HG02970 (cell line): ENCODE data around the gene USP33.
"Not testable (repeated sequence)": the region's sequence is repeated elsewhere in the genome, so short reads cannot be mapped to it uniquely, and the experiment has no call there.

Experiments
- ATAC-seq: cut with Tn5 transposase; IDR thresholded peaks from one replicate; pipeline ENCODE4 v1.9.1; 2021; ENCODE audit warnings: mild to moderate bottlenecking, moderate library complexity, moderate number of reproducible peaks; ENCODE audit not compliant: unreplicated experiment, low FRiP score

USP33 gene

DNA sequence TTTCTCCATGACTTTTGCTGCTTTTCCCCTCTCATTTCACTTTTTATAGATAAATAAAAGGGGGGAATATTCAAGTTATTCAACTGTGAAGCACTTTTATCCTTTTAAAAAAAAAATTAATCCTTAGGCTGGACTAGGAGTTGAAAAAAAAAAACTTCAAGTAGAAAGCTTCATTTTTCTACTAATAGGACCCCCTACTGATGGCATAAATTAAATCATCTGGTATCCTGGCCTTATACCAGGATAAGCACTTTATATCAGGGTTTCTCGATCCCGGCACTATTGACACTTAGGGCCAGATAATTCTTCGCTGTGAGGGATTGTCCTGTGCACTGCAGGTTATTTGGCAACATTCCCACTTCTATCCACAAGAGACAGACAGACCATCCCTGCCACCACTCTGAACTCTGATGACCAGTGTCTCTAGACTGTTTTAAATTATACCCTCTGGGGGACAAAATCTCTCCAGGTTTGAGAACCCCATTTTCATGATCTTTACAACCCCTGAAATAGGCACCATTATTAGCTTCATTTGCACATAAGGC is 17.6 kb downstream of the USP33 start:
- no peak for ATAC-seq

DNA sequence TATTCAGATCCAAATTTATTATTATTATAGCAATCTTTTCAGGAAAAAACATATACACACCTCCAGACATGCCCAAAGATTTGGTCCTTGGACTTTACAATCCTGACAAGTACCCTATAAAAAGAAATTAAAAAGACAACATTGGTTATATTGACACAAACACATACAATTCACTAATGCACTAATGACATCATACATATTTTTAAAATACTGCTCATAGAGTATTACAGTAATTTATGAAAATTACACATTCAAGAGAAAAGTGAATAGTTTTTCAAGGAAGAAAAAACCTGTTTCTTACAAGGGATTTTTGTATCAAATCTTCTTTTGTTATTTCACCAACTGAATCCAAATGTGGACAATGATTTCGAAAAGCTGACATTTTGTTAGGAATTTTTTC is 18.3 kb downstream of the USP33 start:
- ATAC-seq, result no peak

DNA sequence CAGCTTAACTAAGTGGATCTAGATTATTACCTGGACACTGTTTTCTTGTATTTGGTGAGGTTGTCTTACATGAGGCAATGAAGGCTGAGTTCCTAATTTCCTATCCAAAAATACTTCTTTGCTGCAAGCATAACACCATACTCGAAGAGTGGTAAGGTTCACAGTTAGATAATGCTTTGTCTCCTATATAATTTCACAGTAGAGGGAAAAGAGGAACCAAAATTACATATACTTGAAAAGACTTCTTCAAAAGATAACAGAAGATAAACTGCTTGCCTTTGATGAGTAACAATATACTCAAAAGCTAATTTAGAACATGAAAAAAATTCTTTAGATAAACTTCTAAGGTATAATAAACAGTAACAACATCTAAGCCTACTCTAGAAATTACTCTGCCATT is 20.4 kb downstream of the USP33 start:
- ATAC-seq, result no peak

DNA sequence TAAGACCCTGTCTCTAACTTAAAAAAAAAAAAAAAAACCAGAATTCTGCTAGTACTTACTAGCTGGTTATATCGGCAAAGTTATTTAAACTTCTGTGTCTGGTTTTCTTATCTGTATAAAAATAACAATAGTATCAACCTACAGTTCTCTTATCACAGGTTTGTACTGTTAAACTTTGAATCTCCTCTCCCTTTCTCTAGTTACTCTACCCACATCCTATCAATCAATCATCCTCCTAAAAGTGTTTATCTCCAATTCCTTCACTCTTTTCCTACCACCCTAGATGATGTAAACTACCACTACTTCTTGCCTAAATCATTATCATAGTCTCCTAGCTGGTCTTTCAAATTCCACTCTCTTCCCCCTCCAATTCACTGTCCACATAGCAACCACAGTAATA is 27.6 kb downstream of the USP33 start:
- ATAC-seq, result no peak

DNA sequence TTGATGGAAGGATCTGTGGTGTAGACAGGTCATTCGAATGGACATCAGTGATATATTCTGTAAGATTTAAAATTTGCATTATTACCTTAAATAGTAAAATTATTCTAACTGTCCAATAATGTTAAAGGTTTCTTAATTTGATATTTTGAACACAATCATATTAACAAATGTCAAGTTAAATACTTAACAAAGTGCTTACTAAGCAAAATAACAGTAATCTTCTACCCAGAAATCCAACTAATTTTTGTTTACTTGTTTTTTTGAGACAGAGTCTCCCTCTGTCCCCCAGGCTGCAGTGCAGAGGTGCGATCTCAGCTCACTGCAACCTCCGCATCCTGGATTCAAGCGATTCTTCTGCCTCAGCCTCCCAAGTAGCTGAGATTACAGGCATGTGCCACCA is 33.9 kb downstream of the USP33 start:
- ATAC-seq, result no peak

DNA sequence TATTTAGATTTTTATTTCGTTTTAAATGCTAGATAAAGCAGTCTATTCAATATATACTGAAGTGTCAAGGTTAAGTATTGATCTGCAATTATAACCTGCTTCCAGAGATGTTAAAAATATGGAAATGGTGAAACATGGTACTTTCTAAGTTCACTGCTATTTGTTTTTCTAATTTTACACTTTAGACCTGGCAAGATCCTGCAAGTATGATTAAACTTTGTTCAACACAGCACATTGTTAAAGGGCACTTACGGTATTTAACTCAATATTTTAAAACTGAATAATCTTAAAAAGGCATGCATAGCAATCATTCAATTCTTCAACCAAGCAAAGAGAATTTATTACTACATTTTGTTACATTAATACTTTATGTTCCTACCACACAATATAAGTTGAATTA is 41.5 kb downstream of the USP33 start:
- ATAC-seq, result no peak

DNA sequence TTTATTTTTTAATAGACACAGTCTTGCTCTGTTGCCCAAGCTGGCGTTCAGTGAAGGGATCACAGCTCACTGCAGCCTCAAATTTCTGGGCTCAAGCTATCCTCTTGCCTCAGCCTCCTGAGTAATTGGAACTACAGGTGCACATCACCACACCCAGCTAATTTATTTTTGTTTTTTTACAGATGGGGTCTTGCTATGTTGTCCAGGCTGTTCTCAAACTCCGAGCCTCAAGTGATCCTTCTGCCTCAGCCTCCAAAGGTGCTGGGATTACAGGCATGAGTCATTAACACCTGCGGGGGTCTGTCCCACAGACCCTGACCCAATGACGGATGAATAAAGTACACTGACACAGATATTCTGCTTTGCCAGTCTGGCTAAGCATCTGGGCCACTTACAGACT is 43.6 kb downstream of the USP33 start:
- ATAC-seq, result no peak

DNA sequence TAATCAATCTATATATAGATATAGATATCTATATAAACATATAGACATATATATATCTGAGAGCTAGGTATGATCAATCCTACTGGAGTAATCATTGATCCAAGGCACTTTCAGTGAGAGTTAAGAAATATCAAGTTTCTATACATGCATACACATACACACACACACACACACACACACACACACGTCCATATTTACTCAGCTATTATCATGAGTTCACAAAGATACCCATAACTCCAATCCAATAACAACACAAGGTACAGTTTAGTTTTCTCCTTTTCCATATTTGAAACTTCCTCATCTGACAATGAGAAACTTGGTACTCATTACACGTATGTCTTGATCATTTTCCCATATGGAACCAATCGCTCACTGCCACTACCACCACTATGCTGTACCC is 49.9 kb downstream of the USP33 start:
- ATAC-seq, result no peak

DNA sequence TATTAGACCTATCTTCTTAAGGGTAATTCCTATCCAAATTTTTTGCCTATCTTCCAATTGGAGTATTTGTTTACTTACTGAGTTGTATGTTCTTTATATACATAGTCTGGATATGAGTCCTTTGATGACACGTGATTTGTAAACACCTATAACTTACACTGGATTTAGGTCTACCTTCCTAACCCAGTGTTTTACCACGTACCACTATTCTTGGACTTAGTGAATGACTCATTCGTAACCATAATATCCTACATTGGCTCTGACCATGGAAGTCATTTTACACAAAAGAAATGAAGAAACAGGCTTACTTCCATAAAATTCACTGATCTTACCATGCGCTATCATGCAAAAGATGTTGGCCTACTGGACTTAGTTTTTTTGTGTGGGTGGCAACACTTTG is 53.3 kb downstream of the USP33 start:
- ATAC-seq, result no peak

DNA sequence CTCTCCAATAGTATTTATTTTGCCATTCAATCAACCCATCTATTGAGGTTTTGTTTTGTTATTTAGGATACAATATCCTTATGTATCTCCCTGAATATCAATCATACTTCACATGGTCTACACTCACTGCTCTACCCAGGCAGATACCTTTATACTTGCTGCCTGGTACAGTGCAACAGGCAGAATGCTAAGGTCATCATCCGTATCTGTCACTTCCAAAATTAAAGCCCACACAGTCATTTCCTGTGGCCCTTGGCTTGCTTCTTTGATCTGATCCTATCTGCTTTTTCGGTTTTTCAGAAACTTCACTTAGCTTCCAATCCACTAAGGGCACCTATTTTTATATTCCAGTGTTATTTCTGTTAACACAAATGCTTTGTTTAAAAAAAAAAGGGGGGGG is 54.9 kb downstream of the USP33 start:
- ATAC-seq, result no peak

DNA sequence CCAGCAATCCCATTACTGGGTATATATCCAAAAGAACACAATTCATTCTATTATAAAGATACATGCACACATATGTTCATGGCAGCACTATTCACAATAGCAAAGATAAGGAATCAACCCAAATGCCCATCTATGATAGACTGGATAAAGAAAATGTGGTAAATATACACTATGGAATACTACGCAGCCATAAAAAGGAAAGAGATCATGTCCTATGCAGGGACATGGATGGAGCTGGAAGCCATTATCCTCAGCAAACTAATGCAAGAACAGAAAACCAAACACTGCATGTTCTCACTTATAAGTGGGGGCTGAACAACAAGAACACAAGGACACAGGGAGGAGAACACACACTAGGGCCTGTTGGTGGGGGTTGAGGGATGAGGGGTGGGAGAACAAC is 60.0 kb downstream of the USP33 start:
- ATAC-seq, result not testable (repeated sequence)

DNA sequence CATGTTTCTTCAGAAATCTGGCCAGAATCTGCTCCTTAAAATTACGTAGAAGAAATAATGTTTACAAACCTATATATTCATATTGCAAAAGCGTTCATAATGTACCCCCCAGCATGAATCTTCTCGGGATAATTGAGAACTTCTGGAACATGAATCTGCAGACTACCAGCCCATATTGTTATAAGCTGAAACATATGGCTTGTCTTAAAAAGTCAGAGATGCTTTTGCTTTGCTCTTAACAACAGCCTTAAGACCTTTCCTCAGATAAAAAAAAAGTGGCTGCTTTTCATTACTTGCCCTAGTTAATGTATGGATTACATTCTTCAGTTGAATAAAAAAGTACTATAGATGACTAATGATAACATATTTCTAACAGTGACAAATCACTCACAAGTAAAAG is 62.2 kb downstream of the USP33 start:
- no peak for ATAC-seq

DNA sequence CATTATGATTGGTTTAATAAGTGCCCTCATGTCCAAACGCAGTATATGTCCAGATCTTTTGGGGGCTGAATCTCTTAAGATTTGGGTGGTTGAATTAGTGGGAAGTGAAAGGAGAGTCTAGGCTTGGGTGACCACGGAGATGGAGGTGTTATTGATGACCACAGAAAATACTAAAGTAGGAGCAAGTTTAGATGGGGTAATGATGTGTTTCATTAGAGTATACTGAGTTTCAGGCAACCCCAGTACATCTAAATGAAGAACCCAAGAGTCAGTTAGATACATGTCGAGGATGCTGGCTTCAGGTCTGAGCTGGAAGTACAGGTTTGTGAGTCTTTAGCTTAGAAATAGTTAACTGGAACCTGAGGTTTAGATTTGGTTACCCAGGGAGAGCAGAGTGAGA is 70.7 kb downstream of the USP33 start:
- ATAC-seq, result no peak

DNA sequence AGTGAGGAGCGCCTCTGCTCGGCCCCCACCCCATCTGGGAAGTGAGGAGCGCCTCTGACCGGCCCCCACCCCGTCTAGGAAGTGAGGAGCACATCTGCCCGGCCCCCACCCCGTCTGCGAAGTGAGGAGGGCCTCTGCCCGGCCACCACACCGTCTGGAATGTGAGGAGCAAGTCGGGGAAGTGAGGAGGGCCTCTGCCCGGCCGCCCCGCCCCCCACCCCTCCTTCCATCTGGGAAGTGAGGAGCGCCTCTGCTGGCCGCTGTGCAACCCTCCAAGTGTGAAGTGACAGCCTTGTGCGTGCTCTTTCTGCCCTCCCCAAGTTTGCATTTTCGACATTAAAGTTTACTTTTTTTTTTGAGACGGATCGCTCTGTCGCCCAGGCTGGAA is 72.1 kb downstream of the USP33 start:
- ATAC-seq, result no peak

DNA sequence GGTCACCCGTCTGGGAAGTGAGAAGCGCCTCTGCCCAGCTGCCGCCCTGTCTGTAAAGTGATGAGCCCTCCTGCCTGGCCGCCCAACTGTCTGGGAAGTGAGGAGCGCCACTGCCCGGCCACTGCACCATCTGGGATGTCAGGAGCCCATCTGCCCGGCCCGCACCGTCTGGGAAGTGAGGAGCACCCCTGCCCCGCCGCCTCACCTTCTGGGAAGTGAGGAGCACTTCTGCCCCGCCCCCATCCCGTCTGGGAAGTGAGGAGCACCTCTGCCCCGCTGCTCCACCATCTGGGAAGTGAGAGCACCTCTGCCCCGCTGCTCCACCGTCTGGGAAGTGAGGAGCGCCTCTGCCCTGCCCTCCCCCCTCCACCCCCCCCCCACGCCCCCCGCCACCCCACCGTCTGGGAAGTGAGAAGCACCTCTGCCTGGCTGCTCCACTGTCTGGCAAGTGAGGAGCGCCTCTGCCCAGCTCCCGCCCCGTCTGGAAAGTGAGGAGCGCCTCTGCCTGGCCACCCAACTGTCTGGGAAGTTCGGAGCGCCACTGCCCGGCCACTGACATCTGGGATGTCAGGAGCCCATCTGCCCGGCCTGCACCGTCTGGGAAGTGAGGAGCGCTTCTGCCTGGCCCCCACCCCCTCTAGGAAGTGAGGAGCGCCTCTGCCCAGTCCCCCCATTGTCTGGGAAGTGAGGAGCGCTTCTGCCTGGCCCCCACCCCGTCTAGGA is 72.7 kb downstream of the USP33 start:
- ATAC-seq, result no peak

DNA sequence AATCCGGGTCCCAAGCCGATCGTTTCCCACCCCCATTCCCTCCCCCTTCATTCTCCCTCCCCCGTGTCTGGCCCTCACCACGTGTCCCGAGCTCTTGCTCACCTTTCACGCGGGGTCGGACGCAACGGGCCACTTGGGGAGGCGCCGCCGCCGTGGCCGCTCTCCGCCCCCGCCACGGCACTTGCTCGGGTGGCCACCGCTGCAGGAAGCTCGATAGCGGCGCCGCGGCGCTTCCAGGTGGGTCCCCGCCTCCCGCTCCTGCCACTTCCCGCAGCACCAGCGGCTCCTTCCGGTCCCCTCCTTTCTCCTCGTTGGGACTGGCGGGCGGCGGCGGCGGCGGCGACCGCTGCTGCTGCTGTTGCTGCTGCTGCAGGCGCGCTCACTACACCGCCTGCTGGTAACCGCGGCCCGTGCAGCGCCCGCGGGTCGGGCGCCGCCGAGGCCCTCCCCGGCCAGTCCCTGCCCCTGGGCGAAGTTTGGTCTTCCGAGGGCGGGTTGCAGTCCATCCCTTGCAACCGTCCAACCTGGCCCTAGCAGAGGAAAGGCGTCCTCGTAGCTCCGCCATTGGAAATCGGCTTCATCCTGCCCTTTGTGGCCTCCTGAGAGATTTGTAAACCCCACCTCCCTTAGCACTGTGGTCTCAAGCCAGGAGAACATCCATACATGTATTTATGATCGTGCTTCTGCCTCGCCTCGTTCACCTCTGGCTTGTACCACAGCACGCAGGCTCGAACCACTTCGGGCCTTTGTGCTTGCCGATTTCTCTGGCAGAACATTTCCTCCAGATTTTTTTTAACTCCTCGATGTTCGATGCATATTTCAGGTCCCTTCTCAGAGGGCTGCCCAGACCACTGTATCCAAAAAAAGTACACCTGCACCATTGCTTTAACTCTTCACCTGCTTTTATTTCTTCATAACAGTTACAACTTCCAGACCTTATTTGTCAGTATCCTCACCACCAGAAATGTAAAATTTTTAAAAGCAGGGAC is 76.2 kb downstream of the USP33 start:
- ATAC-seq, result peak; percentile 77

DNA sequence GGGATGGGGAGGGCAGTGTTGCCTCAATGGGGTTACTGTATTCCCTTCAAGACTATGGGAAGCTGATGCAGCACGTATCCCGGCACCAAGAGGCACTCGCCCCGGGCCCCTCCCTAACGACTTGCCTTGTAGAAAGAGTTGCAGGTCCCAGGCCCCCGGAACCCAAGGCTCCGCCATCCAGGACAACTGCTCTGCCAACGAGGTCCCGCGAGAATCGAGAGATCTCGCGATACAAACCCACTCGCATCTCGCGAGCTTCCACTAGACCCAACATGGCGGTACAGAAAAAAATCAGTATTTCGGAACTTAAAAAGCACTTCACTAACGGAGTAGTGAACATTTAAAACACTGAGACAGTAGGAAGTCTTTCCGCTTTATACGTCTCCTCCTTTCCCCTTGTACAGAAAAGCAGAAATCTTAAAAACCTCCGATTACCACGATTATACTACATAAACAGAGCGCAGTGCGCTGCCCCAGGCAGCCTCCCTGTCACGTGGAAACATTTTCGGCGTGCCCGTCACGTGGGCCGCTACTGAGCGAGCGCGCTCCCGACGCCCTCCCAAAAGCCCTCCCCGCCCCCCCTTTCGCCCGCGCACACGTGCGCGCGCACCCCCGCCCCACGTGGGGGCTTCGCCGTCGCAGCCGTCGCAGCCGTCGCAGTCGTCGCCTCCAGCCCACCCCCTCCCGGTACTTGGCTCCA is 77.0 kb downstream of the USP33 start, which contains the start of gene ZZZ3:
TSS of gene ZZZ3 (minus strand) at position 199 of the 700 bp plus-strand sequence. CDS start 49,304 bp downstream, outside the sequence.
- peak; percentile 70 for ATAC-seq

DNA sequence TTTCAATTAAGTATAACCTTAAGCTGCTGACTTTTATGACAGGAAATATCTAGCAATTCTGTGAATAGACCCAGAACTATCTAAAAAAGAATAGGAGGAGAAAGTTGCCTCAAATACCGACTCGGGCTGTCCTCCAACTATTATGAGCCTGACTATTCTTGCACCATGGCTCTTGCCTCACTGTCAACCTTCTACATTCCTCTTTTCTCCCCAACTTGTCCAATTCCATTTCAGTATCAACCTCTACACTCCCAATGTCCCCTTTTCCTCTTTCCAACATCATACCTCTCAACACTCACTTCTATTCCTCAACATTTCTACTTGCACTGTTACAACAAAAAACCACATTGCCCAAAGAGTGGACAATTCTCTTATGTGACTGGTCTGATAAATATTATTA is 79.5 kb downstream of the USP33 start:
- no peak for ATAC-seq

DNA sequence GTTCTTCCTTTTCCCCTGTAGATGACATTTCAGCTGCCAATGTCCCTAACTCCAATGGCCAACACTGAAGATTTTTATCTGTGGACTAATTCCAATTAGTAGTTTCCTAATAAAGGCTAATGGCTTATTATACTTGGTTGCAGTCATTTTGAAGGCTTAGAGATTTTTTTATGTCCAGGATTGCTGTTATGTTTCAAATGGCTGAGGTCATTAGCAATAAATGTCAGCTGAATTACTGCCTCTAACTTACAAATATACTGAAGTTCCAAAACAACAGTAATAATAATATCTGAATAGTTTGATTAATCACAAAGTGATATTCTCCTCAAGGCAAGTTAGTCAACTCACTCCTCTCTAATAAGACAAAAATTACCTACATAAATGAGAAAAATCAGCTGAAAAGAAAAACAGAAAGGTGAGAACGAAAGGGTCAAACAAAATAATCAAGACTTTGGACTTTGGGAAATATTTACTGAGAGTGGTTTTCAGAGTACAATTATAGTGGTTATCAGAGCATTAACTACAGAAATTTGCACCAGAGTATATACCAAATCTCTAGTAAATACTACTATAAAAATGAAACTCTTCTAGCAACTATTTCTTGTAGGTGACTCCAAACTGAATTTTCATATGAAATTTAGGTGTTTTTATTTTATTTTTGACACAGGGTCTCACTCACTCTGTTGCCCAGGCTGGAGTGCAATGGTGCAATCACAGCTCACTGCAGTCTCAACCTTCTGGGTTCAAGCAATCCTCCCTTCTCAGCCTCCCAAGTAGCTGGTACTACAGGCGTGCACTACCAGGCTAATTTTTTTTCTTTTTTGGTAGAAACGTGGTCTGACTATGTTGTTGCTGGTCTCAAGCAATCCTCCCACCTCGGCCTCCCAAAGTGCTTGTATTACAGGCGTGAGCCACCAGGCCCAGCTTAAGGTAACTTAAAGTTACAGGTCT is 80.7 kb downstream of the USP33 start:
- no peak for ATAC-seq

DNA sequence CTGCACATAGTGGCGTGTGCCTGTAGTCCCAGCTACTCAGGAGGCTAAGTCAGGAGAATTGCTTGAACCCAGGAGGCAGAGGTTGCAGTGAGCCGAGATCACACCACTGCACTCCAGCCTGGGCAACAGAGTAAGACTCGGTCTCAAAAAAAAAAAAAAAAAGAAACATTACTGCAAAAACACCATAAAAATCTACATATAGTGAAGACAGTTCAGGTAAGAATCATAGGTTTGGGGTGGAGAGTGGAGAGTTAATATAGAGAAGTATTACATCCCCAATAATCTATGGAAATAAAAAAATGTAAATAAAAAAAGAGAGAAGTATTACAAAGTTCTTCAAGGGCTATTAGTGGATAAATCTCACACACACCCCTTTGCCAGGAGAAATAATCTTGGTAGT is 84.8 kb downstream of the USP33 start:
- ATAC-seq, result not testable (repeated sequence)
